Astrocyte (in vitro differentiated cells and primary cell): ENCODE data around the gene OR2A12. TPM values are rescaled to one million over a fixed set of nuclear protein-coding genes. Genes with fewer than 3 reads are reported as not detected.

Experiments
- DNase-seq: peaks from one replicate; pipeline ENCODE4 v3.0.0-alpha.2; 2010; ENCODE audit warnings: low read depth
- FAIRE-seq: peaks from 2 replicates; lab custom pipeline; 2011; peaks lifted over from hg19 to GRCh38; lab: Jason Lieb, UNC
- H2AFZ ChIP-seq: 2 replicates; pipeline ENCODE4 v1.6.0; 2012; ENCODE audit warnings: low read depth, low read length, inconsistent platforms
- H3K27ac ChIP-seq: 2 replicates; pipeline ENCODE4 v1.5.1; 2011; ENCODE audit warnings: low read depth, low read length, inconsistent platforms
- H3K27me3 ChIP-seq: 2 replicates; pipeline ENCODE4 v1.6.0; 2011; ENCODE audit warnings: low read length, inconsistent platforms; ENCODE audit not compliant: insufficient read depth
- H3K36me3 ChIP-seq: 2 replicates; pipeline ENCODE4 v1.5.1; 2011; ENCODE audit warnings: low read length, inconsistent platforms; ENCODE audit not compliant: insufficient read depth
- H3K4me1 ChIP-seq: 2 replicates; pipeline ENCODE4 v1.5.1; 2011; ENCODE audit warnings: low read length, inconsistent platforms; ENCODE audit not compliant: insufficient read depth
- H3K4me2 ChIP-seq: 2 replicates; pipeline ENCODE4 v1.6.0; 2012; ENCODE audit warnings: low read length, inconsistent platforms
- H3K4me3 ChIP-seq: 2 replicates; pipeline ENCODE4 v1.5.1; 2011; ENCODE audit warnings: low read depth, mild to moderate bottlenecking, low read length, inconsistent platforms; ENCODE audit not compliant: insufficient read depth
- H3K79me2 ChIP-seq: 2 replicates; pipeline ENCODE4 v1.6.0; 2012; ENCODE audit warnings: mild to moderate bottlenecking, low read length, inconsistent platforms; ENCODE audit not compliant: insufficient read depth
- H3K9ac ChIP-seq: 2 replicates; pipeline ENCODE4 v1.6.0; 2012; ENCODE audit warnings: mild to moderate bottlenecking, low read length, inconsistent platforms
- H3K9me3 ChIP-seq: 2 replicates; pipeline ENCODE4 v1.5.1; 2012; ENCODE audit warnings: low read depth, mild to moderate bottlenecking, low read length, inconsistent platforms; ENCODE audit not compliant: insufficient read depth
- H4K20me1 ChIP-seq: 2 replicates; pipeline ENCODE4 v1.6.0; 2012; ENCODE audit warnings: low read length, inconsistent platforms; ENCODE audit not compliant: insufficient read depth
- H3K27ac Mint-ChIP-seq: one replicate; pipeline ENCODE4 v1.8.0; 2021; ENCODE audit warnings: mild to moderate bottlenecking, mixed read lengths; ENCODE audit not compliant: unreplicated experiment
- H3K27me3 Mint-ChIP-seq: one replicate; pipeline ENCODE4 v1.8.0; 2021; ENCODE audit warnings: low read depth, mixed read lengths; ENCODE audit not compliant: unreplicated experiment
- H3K36me3 Mint-ChIP-seq: one replicate; pipeline ENCODE4 v1.8.0; 2021; ENCODE audit warnings: low read depth, mixed read lengths; ENCODE audit not compliant: unreplicated experiment
- H3K4me1 Mint-ChIP-seq: one replicate; pipeline ENCODE4 v1.8.0; 2021; ENCODE audit warnings: low read depth, mixed read lengths; ENCODE audit not compliant: unreplicated experiment
- H3K4me3 Mint-ChIP-seq: one replicate; pipeline ENCODE4 v1.8.0; 2021; ENCODE audit warnings: mild to moderate bottlenecking, moderate library complexity, mixed read lengths; ENCODE audit not compliant: unreplicated experiment
- H3K9me3 Mint-ChIP-seq: one replicate; pipeline ENCODE4 v1.8.0; 2021; ENCODE audit warnings: mild to moderate bottlenecking, mixed read lengths; ENCODE audit not compliant: unreplicated experiment
- CTCF ChIP-seq: IDR thresholded peaks from 2 replicates; pipeline ENCODE4 v1.5.1; 2011; ENCODE audit warnings: low read depth, mild to moderate bottlenecking, inconsistent platforms, low read length, moderate library complexity; ENCODE audit not compliant: insufficient read depth
- EZH2 ChIP-seq: IDR thresholded peaks from 2 replicates; pipeline ENCODE4 v1.6.1; 2012; ENCODE audit warnings: mild to moderate bottlenecking, low read length, inconsistent platforms; ENCODE audit not compliant: insufficient read depth
- total RNA-seq: library from RNA; stranded (reverse); gene quantifications from 2 replicates; pipeline ENCODE4 v1.2.1, GENCODE V29; 2021

The OR2A12 gene
- total RNA-seq, 1 donor from 2014 or later, result not detected

GRCh38 chr7:144063710-144064109 lies 22.4 kb upstream of the OR2A12 start:
- no peaks in the 10 kb centered on the region for H3K4me1 ChIP-seq
- TF ChIP-seq EZH2 (no peak), CTCF (no peak)
- H3K27me3 ChIP-seq, result no peaks in the 10 kb centered on the region
- no peak overlapping the region for H3K9ac ChIP-seq
- no peaks in the 10 kb centered on the region for H3K36me3 ChIP-seq
- H3K9me3 ChIP-seq, result no peaks in the 10 kb centered on the region
- no peak overlapping the region for H3K4me3 ChIP-seq
- no peaks in the 10 kb centered on the region for H4K20me1 ChIP-seq
- H3K4me3 Mint-ChIP-seq, result no peak overlapping the region
- H3K9me3 Mint-ChIP-seq, result no peaks in the 10 kb centered on the region
- no peaks in the 10 kb centered on the region for H3K79me2 ChIP-seq
- H3K4me1 Mint-ChIP-seq, result no peaks in the 10 kb centered on the region
- no peak overlapping the region for H3K4me2 ChIP-seq
- H3K27me3 Mint-ChIP-seq, result no peaks in the 10 kb centered on the region
- no peaks in the 10 kb centered on the region for H3K36me3 Mint-ChIP-seq
- no peak for FAIRE-seq
- H3K27ac ChIP-seq, result no peak overlapping the region
- no peak overlapping the region for H3K27ac Mint-ChIP-seq
- no peak for DNase-seq
- no peak overlapping the region for H2AFZ ChIP-seq

- Histone ChIP-seq H2AFZ (no peak within 1 kb of the TSS), H3K9me3 (no peaks in the 10 kb centered on the region)
These were observed 16.6 kb upstream of the OR2A12 start, which contains the start of gene OR2A25 for GRCh38 chr7:144069511-144069910. Gene OR2A25, plus strand, starts transcription at chr7:144069811. Its CDS starts 4,409 bp downstream, at chr7:144074220.

More at GRCh38 chr7:144069511-144069910, 16.6 kb upstream of the OR2A12 start, which contains the start of gene OR2A25:
- Histone ChIP-seq H3K36me3 (no peaks in the 10 kb centered on the region), H3K4me3 (no peak within 1 kb of the TSS), H3K9ac (no peak within 1 kb of the TSS), H3K4me1 (no peaks in the 10 kb centered on the region), H3K27me3 (no peaks in the 10 kb centered on the region), H4K20me1 (no peaks in the 10 kb centered on the region), H3K4me2 (no peak within 1 kb of the TSS), H3K79me2 (no peaks in the 10 kb centered on the region), H3K27ac (no peak within 1 kb of the TSS)
- H3K36me3 Mint-ChIP-seq, result no peaks in the 10 kb centered on the region
- no peak within 1 kb of the TSS for H3K27ac Mint-ChIP-seq
- H3K4me1 Mint-ChIP-seq, result no peaks in the 10 kb centered on the region
- no peak for FAIRE-seq
- no peak for TF ChIP-seq CTCF
- TF ChIP-seq EZH2, result no peak
- H3K27me3 Mint-ChIP-seq, result no peaks in the 10 kb centered on the region
- H3K4me3 Mint-ChIP-seq, result no peak within 1 kb of the TSS
- no peak for DNase-seq
- H3K9me3 Mint-ChIP-seq, result peaks cover 1% of the 10 kb centered on the region
